Skin epidermis (tissue), 12 donors: ENCODE results near the gene TNFRSF18.

Experiments
- H3K27ac ChIP-seq, 21 experiments: fragments of 200-600 bp; sonication (generic) in 11 of 21; one replicate each; pipeline ENCODE4 v1.5.0; 2020; ENCODE audit warnings: mild to moderate bottlenecking in 3 of 21, inconsistent platforms in 2 of 21, moderate library complexity in 2 of 21
- H3K4me3 ChIP-seq, 7 experiments: fragments of 200-600 bp; sonication (generic) in 2 of 7; one replicate each; pipeline ENCODE4 v1.5.0; 2020; ENCODE audit warnings: inconsistent platforms in 2 of 7, mild to moderate bottlenecking in 2 of 7, moderate library complexity in 1 of 7

The TNFRSF18 gene

DNA sequence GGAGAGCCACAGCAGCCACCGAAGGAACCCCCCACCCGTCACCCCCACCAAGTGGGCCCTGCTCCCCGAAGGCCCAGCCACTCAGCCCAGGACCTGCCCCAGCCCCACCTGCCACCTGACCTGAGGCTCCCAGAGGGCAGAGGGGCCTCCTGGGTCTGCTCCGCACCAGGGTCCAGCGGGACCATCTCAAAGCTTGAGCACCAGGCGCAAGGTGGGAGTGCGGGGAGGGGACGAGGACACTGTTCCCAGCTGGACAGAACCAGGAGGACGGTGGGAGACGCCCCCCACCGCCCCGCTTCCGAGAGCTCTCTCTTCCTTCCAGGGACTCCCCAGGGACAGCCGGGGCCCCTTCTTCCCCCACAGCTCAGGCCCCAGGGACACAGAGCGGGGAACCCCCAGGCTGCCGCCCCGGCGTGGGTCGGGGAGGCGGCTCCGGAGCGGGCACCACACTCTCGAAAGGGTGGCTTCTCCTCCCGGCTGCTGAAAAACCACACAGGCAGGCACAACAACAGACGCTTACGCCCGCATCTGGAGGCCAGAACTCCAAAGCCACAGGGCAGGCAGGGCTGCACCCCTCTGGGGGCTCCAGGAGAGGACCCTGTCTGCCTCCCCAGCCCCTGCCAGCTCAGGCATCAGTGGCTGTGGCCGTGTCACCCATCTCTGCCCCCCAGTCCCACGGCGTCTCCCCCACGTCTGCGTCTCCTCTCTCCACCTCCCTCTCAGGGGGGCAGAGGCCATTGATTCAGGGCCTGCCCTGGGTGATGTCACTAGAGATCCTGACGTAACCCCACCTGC, 34.6 kb downstream of the TNFRSF18 start:
- H3K4me3 ChIP-seq, result no peak overlapping the region

DNA sequence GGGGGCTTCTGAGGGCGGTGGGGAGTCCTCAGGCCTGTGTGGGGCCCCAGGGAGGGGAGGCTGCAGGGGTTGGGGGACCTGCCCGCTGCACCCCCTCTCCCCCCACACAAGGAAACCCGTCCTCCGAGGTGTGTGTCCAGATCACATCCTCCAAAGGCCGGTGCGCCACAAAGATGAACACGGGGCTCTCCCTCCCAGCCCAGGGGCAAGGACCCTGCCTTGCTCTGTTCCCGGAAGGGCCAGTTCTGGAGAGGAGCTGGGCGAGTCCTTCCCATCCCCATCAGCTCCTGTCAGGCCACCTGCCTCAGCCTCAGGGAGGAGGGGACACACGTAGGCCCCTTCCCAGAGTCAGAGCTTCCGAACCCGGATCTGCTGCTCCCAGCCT, 35.2 kb downstream of the TNFRSF18 start:
- Histone ChIP-seq H3K27ac (no peak overlapping the region), H3K4me3 (no peak overlapping the region)

More for the DNA sequence above, 34.6 kb downstream of the TNFRSF18 start:
- H3K27ac ChIP-seq, result no peak overlapping the region

DNA sequence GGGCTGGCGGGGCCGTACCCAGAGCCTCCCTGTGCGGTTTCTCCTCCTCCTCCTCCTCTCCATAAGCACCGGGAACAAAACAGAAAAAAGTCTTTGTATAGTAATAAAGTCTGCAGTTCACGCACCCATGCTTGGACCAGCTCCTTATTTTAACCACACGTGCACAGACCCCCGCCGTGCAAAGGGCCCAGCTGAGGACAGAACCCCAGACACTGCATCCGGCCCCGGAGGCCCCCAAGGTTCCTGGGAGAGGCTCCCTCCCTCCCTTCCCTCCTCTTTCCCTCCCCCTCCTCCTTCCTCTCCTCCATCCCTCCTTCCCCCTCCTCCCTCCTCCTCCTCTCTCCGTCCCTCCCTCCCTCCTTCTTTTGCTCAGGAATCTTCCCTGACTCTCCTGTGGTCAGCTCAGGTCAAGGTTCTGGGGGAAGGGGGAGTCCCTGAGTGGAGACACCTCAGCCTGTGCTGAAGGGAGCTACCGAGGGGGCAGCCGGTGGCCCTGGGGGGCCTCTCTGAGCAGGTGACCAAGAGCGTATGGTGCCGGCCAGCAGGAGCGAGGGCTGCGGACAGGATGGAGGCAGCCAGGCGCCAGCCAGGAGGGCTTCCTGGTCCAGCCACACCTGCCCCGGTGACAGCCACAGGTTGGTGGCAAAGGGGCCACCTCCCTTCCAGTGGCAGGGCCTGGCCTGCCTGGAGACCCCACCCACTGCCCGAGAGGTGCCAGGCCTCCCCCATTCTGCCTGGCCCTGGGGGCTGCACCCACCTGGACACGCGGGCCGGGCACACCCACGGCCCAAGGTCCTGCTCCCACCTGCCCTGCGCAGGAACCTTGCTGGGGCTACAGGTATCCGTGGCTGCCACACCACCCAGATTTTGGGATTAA, 35.9 kb downstream of the TNFRSF18 start:
- no peak overlapping the region for H3K27ac ChIP-seq
- no peak overlapping the region for H3K4me3 ChIP-seq

DNA sequence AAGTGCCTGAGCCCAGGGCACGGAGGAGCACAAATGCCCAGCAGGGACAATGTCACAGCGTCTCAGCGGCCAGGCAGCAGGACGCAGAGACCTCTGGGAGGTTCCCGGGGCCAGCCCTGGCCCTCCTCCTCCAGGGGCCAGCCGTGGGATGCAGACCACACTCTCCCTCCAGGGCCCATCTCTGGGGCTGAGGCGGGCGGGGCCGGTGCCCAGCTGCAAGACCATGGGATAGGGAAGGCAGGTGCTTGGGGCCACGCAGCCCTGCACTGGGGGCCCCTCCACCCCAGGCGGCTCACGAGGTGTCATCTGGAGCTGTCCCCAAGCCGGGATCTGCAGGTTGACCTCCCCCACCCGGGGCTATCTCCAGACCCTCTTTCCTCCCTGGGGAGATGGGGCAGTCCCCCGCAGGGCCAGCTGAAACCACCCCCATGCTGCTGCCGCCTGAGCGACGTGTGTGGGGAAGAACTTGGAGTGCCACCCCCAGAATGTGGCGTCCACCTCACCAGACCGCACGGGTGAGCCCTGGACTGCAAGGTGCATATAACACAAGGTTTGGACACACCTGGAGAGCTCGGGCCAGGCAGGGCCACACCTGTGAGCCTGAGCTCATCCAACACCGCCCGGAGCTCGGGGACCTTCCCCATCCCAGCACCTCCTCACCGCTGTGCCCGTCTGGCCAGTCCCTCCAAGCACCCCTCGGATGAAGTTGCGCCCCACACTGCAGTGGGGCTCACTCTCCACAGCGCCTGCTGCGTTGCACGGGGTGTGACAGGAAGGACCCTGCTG, 36.8 kb downstream of the TNFRSF18 start:
- no peak overlapping the region for H3K4me3 ChIP-seq
- H3K27ac ChIP-seq, result no peak overlapping the region

DNA sequence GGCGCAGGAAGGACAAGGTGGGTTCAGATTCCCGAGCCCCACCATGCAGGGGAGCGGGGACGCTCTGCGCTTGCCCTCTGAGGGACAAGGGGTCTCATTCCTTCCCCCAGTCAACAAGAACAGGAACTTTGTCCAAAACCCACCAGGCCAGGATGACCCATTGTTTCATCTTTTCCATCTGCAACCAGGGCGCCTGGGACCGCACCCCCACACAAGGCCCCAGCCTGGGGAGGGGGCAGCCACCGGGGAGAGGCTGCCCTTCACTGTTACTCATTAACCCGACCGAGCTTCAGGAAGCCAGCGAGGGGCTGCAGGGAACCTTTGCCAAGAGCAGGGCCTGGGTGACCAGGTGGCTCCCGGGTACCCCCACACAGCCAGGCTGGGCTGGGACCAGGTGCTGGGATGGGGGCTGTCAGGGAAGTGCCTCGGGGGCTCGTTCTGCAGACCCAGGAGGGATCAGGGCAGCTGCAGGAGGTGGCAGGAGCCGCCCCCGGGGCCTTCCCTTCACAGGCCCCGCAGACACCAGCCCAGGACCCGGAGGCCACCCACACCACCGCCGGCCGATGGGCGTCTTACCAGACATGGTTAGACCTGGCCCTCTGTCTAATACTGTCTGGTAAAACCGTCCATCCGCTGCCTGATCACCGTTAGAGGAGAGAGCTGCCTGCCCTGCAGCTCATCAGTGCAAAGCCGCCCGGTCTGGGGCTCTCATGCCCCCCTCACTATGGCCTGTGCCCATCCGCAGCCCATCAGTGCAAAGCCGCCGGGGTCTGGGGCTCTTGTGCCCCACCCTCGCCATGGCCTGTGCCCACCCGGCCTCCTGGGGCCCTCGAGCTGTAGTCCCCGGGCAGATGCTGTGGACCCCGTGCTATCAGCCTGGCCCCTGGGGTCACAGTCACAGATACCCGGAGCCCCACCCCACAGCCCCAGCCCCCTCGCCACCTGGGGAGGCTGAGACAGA, 37.7 kb downstream of the TNFRSF18 start:
- H3K27ac ChIP-seq, result no peak overlapping the region
- no peak overlapping the region for H3K4me3 ChIP-seq

DNA sequence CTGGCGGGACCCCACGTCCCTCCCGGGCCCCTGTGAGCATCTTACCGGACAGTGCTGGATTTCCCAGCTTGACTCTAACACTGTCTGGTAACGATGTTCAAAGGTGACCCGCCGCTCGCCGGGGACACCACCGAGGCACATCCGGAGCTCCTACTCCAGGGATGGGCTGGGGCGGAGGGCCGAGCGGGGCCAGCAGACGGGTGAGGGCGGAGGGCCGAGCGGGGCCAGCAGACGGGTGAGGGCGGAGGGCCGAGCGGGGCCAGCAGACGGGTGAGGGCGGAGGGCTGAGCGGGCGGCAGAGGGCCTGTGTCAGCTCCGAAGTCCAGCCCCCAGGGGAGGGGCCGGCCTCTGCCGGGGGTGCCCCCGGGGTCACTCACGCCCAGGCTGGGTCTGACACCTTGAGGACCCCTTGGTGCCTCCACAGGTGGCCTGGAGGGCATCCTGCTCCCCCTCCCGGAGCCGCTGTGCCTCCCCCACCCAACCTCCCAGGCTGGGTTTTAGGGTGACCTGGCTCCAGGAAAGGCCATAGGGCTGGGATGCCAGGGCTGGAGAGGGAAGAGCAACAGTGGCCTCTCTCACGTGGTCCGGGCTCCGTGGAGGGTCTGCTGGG, 38.4 kb downstream of the TNFRSF18 start:
- H3K27ac ChIP-seq, result no peak overlapping the region
- H3K4me3 ChIP-seq, result no peak overlapping the region

DNA sequence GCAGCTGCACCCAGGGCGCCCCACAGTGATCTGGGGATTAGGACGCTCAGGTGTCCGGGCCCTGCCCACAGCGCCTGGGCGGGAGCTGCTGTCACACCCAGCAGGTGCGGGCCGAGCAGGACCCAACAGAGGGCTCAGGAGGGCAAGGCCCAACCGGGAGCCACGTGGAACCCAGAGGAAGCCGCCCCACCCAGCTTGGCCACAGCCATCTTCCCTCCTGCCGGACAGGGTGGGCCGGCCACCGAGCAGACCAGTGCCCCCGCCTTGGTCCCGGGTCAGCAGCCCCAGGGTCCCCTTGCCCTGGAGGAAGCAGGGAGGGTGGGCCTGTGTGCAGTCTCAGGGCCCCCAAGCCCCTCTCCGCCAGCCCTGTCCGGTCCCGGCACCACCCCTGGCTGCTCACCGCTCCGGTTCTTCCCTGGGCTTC, 39.0 kb downstream of the TNFRSF18 start:
- no peak overlapping the region for H3K4me3 ChIP-seq
- H3K27ac ChIP-seq, result no peak overlapping the region

DNA sequence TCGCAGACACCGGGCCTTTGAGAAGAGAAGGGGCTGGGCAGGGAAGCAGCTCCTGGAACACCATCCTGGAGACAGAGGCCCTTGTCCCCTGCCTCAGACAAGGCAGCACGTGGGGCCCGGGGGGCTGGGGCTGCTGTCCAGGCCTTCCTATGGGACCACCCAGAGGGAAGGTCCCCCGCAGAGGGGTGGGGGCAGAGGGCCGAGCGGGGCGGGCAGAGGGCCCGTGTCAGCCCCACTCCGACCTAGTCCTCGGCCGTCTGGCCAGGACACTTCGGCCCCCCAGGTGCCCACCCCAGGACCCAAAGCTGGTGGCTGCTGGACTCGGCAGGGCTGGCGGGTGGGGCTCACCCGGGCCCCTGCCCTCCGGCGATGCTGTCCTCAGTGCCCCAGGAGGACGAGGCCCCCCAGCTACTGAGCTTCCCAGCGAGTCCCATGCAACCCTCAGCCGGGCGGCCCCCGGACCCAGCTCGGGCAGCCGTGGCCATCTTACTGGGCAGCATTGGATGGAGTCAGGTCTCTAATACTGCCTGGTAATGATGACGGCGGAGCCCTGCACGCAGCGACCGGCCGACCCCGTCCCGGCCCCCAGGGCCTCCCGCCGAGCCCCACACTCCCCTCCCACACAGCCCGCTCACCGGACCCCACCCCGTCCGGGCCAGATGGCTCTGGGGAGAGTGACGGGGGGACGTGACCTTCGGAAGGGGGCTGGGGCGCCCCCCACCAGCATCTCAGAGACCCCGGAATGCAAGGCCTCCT, 39.6 kb downstream of the TNFRSF18 start:
- H3K27ac ChIP-seq, result peak overlapping the region in 5 of 21 experiments; percentile 1 to 90 (median 82)

DNA sequence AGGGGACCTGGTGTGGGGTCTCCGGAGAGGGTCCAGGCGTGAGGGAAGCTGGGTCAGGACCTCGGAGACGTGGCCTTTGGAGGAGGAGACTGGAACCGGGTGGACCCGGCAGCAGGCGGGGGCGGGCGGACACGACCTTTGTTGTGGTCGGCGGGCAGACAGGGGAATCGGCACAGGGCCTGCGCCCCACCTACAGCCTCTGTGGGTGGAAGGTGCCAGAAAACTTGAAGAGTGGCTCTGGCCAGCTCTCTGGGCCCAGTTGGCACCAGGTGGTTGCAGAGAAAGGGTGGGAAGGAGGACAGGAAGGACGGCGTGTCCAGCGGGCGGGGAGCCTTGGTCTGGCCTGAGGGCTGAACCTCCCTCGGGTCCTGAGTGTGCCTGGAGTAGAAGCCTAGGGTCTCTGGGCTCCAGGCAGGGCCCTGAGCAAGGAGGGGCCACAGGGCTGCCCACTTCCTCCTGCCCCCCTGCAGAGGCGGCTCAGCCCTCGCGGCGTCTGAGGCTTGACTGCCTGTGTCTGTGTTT, 40.4 kb downstream of the TNFRSF18 start:
- peak overlapping the region in 13 of 21 experiments; percentile 1 to 90 (median 82) for H3K27ac ChIP-seq
- H3K4me3 ChIP-seq, result peak overlapping the region in 6 of 7 experiments; percentile 29 to 57 (median 40)

More for the DNA sequence above, 39.6 kb downstream of the TNFRSF18 start:
- peak overlapping the region in 1 of 7 experiments; percentile 57 for H3K4me3 ChIP-seq

DNA sequence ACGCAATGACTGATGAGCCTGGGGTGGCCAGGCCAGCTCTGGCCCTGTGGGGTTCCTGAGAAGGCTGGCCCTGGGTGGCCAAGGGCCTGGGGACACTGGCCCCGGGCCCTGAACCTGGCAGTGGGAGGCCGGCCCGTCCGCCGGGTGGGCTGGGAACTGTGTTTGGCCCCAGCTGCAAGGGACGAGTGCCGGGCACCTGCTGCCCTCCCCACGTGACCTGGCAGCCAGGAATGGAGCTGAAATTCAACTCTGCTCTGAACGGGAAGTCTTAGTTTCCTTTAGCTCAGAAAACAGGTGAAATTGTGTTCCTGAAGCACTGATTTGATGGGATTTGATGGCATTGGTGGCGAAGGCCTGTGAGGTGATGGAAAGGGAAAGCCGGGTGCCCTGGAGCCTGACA, 40.9 kb downstream of the TNFRSF18 start:
- peak overlapping the region in 6 of 7 experiments; percentile 29 to 57 (median 40) for H3K4me3 ChIP-seq
- peak overlapping the region in 16 of 21 experiments; percentile 41 to 90 (median 80) for H3K27ac ChIP-seq

DNA sequence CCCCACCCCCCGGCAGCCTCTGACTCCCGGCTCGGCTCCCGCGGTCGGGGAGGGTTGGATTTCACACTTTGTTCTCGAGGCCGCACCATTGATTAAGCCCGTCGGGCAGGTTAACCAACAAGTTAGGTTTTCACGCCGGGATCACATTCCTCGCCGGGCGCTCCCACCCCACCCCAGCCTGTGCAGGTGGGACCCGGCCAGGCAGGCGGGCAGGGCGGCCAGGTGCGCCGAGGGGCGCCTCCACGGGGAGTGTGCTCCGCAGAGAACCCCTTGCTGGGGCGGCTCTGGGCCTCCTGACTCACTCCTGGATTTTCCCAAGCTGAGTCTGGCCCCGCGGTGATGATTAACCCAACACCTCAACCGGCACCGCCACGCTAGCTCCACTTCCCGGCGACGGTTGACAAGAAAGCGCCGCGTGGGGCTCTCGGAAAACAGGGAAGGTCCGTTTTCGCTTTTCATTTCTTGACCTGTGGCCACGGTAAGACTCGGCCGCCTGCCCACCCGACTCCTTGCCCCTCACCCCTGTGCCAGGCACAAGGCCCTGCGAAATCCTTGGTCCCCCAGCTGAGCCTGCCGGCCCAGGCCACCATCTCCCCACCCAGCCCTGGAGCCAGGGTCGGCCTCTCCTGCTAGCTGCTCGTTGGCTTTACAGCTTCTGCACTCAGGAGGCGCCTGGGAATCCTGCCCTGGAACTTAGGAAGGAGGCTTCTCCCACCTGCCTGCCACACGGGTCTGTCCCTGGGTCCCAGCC, 41.5 kb downstream of the TNFRSF18 start:
- Histone ChIP-seq H3K4me3 (peak overlapping the region; percentile 26 to 57 (median 38)), H3K27ac (peak overlapping the region in 20 of 21 experiments; percentile 55 to 90 (median 79))

DNA sequence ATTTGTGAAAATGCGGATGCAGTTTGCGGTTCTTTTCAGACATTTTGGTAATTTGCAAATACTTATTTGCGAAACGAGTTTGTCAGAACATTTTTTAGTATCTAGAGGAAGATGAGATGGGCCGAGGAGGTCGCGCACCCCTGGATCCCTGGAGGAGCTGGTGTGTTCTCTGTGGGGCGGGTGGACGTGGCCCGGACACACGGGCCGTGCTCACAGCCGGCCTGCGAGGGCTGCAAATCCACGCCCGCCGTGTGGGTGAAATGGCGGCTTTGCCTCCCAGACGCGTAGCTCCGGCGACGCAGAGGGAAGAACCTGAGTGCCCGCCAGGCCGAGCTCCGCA, 42.1 kb downstream of the TNFRSF18 start:
- Histone ChIP-seq H3K4me3 (peak overlapping the region; percentile 26 to 57 (median 38)), H3K27ac (peak overlapping the region in 20 of 21 experiments; percentile 55 to 90 (median 79))

DNA sequence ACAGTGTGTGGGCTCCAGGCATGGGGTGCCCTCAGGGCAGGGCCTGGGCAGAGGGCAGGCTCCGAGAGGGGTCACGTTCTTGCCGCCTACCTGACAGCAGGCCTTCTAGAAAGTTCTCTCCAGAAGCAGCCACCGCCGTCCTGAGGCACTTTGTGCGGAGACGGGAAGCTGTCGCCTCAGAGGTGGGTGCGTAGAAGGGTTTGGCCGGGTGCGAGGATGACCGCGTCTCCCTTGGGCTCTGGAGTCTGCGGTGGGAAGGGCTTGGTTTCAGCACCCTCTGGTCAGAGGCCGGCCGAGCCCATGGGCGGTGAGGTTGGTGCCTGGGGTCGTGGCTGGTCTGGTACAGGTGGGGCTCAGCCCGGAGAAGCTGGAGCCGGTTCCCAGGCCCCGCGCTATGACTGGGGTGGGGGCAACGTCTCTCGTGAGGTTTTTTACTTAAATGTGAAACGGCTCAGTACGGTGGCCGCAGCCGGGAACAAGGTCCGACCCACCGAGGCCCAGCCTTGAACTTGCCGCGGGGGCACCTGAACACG, 42.8 kb downstream of the TNFRSF18 start:
- peak overlapping the region; percentile 26 to 57 (median 38) for H3K4me3 ChIP-seq

DNA sequence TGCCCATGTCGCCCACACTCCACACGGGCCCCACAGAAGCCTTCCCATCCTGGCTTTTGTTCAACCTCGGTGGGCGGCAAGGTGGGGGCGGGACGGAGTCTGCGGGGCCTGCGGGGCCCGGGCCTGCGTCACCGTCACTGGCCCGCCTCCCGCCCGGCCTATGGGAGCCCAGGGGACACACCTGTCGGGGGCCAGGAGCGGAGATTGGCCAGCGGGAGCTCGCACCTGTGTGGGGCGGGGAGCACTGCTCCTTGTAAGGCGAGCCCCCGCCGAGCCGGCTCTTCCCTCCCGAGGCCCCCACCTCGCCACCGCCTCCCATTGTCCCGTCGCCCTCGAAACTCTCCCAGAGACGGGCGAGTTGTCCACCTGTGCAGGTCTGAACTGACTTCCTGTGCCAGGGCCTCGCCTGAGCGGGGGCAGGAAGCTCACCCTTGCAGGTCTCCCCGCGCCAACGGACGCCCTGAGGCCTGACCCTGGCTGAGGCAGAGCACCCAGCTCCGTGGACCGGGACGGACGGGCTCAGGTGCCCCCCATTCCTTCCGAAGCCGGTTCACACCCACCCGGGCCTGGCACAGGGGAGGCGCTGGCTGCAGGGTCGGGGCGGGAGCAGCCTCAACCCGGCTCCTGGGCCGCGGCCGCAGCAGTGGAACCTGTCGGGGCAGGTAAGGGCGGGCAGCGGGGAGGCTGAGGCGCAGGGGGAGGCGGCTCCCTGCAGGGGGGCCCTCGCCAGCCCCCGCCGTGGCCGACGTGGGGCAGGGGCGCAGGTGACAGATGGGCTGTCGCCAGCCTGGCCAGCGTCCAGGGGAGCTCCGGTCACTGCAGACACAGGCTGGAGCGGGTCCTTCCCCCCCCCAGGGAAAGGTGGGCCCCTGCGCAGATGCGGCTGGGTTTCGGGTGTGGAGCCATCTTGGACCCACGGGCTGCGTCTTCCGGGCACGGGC, 43.5 kb downstream of the TNFRSF18 start:
- Histone ChIP-seq H3K27ac (peak overlapping the region in 20 of 21 experiments; percentile 53 to 90 (median 79)), H3K4me3 (peak overlapping the region; percentile 26 to 57 (median 38))

More for the DNA sequence above, 42.8 kb downstream of the TNFRSF18 start:
- peak overlapping the region; percentile 24 to 90 (median 78) for H3K27ac ChIP-seq

DNA sequence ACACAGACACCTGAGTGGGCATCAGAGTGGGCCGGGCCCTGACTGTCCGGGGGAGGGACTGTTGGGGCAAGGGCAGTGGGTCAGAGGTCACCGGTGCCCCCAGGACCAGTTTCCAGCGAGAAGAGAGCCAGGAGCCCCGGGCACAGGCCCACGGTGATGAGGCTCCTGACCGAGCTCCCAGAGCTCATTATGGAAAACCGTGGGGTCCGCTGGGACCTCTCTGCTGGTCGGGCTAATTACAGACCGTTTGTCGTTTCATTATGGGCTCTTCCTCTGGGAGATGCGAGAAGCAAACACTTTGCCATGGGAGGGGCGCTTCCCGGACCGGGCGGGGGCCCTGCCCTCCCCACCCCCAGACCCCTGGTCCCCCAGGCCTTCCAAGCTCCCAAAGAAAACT, 44.7 kb downstream of the TNFRSF18 start:
- H3K27ac ChIP-seq, result peak overlapping the region in 1 of 21 experiments; percentile 86
- H3K4me3 ChIP-seq, result no peak overlapping the region
